ENCODE results near the gene UBE2D1. TPM values are rescaled to one million over a fixed set of nuclear protein-coding genes. Genes with fewer than 3 reads are reported as not detected.

The UBE2D1 gene
- total RNA-seq, 1 donor from 2014 or later = 24.9 TPM

GRCh38 chr10:58356756-58357155 is 21.9 kb downstream of the UBE2D1 start:
- Mint-ChIP-seq H3K27ac (ENCODE audit: unreplicated experiment) (no peak overlapping the region), H3K27me3 (ENCODE audit: low read depth) (no peaks in the 10 kb centered on the region), H3K9me3 (no peaks in the 10 kb centered on the region), H3K36me3 (ENCODE audit: low read depth) (no peaks in the 10 kb centered on the region), H3K4me3 (no peak overlapping the region), H3K4me1 (peaks cover 13% of the 10 kb centered on the region)
- no peak for DNase-seq (ENCODE audit: low read depth, low spot score)
- no peak for TF ChIP-seq CTCF (conservative IDR thresholded peaks at IDR 0.05)

DNA sequence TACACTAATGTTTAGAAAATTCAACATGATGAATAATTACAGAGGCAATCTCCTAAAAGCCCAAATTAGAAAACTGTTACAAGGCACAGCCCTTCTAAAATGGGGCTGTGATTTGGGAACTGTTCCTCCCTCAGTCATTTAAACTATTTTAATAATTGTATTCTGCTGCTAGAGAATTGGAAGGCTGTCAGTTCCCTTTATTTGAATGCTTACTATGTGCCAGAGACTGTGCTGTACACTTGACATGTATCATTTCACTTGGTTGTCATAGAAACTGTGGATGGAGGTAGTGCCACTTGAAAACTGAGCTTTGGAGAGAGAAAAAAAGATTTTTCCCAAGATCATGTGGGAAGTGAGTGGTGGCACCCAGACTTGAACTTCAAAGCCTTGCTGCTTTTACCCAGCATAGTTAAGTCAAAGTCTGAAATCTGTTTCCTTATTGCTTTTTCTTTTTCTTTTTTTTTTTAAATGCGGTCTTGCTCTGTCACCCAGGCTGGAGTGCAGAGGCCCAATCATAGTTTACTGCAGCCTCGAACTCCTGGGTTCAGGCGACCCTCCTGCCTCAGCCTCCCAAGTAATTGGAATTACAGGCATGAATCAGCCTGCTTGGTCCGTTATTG is 23.6 kb downstream of the UBE2D1 start:
- no peaks in the 10 kb centered on the region for H3K27me3 Mint-ChIP-seq (ENCODE audit: low read depth)
- no peak for DNase-seq (ENCODE audit: low read depth, low spot score)
- no peaks in the 10 kb centered on the region for H3K36me3 Mint-ChIP-seq (ENCODE audit: low read depth)
- H3K27ac Mint-ChIP-seq (ENCODE audit: unreplicated experiment) = no peak overlapping the region
- H3K9me3 Mint-ChIP-seq = no peaks in the 10 kb centered on the region
- no peak for TF ChIP-seq CTCF (conservative IDR thresholded peaks at IDR 0.05)
- no peak overlapping the region for H3K4me3 Mint-ChIP-seq
- peaks cover 7% of the 10 kb centered on the region for H3K4me1 Mint-ChIP-seq

DNA sequence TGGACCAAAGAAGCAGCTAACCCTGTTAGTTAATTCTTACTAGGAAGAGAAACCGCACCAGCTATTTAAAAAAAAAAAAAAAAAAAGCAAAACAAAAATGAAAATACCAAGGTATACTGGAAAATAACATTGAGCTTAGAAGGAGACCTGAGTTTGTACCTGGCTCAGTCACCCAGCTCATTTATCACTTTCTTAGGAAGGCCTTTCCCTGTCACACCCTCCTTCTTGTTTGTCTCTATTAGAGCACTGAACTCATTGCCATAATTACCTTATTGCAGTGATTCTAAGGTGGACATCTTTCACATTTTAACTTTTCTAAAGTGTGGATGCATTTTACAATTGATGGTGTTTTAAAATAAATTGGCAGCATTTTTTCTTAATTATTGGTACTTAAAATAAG is 24.1 kb downstream of the UBE2D1 start:
- H3K9me3 Mint-ChIP-seq = no peaks in the 10 kb centered on the region
- no peak overlapping the region for H3K4me3 Mint-ChIP-seq
- peaks cover 7% of the 10 kb centered on the region for H3K4me1 Mint-ChIP-seq
- DNase-seq (ENCODE audit: low read depth, low spot score) = no peak
- TF ChIP-seq CTCF (conservative IDR thresholded peaks at IDR 0.05) = no peak
- H3K27ac Mint-ChIP-seq (ENCODE audit: unreplicated experiment) = no peak overlapping the region
- no peaks in the 10 kb centered on the region for H3K36me3 Mint-ChIP-seq (ENCODE audit: low read depth)
- H3K27me3 Mint-ChIP-seq (ENCODE audit: low read depth) = no peaks in the 10 kb centered on the region

DNA sequence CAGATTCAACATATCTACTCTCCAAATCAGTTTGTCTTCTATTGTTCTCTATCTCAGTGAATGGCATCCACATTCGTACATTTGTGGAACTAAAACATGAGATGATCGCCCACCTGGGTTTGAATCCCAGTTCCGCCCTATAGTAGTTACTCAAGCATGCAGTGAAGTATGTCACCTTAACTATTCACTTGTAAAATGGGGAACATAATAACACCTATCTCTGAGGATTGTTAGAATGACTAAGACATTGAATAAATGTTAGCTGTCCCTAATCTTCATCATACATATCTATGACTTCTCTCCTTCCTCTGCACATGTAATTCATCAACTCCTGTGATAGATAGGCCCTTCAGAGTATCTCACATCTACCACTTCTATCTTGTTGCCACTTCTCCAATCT is 24.7 kb downstream of the UBE2D1 start:
- TF ChIP-seq CTCF (conservative IDR thresholded peaks at IDR 0.05) = no peak
- Mint-ChIP-seq H3K4me1 (peaks cover 7% of the 10 kb centered on the region), H3K9me3 (no peaks in the 10 kb centered on the region), H3K36me3 (ENCODE audit: low read depth) (no peaks in the 10 kb centered on the region), H3K4me3 (no peak overlapping the region), H3K27me3 (ENCODE audit: low read depth) (no peaks in the 10 kb centered on the region), H3K27ac (ENCODE audit: unreplicated experiment) (no peak overlapping the region)
- no peak for DNase-seq (ENCODE audit: low read depth, low spot score)

- DNase-seq (ENCODE audit: low read depth, low spot score) = no peak
- Mint-ChIP-seq H3K4me1 (peaks cover 7% of the 10 kb centered on the region), H3K4me3 (no peak overlapping the region), H3K9me3 (no peaks in the 10 kb centered on the region), H3K36me3 (ENCODE audit: low read depth) (no peaks in the 10 kb centered on the region), H3K27ac (ENCODE audit: unreplicated experiment) (peak overlapping the region; percentile 20), H3K27me3 (ENCODE audit: low read depth) (no peaks in the 10 kb centered on the region)
- TF ChIP-seq CTCF (conservative IDR thresholded peaks at IDR 0.05) = no peak
Measured at GRCh38 chr10:58360412-58361004, 25.7 kb downstream of the UBE2D1 start.
